Astrocyte of the cerebellum (primary cell): Measurements from ENCODE around the gene SGCA.

ENCODE experiments used
- DNase-seq: peaks from one replicate; pipeline ENCODE4 v3.0.0-alpha.2; 2011; ENCODE audit warnings: low read depth
- H3K4me3 ChIP-seq: 2 replicates; pipeline ENCODE4 v1.5.1; 2011; ENCODE audit warnings: mild to moderate bottlenecking, low read depth, low read length, moderate library complexity
- in situ Hi-C: cut with HindIII; loops from 2 replicates; pipeline ENCODE4 v1.10.0; 2017; ENCODE audit warnings: low sequenced_read_pairs
- TF ChIP-seq, protein P1 (sequence below): IDR thresholded peaks from 2 replicates; pipeline ENCODE4 v1.5.1; 2012; ENCODE audit warnings: low read length, low read depth, moderate library complexity, mild to moderate bottlenecking; ENCODE audit errors: missing control alignments

The SGCA gene

DNA sequence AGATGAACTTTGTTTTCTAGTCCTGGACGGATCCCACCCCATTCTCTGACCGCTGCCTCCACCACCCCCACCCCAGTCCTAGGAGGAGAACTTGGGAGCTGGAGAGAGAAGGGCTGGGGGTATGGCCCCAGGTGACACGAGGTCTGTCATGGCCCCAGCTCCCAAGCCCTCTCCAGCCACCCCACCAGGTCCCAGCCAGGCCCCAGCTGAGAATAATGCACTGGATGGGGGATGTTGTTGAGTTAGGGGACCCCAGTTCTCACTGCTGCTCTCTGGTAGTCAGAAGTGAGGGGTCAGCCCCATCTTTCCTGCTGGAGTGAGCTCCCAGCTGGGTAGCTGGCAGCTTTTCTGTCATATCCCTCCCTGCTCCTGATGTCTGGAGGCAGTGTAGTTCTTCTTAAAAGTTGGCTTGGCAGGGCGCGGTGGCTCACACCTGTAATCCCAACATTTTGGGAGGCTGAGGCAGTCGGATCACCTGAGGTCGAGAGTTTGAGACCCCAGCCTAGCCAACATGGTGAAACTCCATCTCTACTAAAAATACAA lies 40.2 kb downstream of the SGCA start:
- in situ Hi-C loops, result no loop called here
- no peak overlapping the region for H3K4me3 ChIP-seq
- TF ChIP-seq, protein P1, sequence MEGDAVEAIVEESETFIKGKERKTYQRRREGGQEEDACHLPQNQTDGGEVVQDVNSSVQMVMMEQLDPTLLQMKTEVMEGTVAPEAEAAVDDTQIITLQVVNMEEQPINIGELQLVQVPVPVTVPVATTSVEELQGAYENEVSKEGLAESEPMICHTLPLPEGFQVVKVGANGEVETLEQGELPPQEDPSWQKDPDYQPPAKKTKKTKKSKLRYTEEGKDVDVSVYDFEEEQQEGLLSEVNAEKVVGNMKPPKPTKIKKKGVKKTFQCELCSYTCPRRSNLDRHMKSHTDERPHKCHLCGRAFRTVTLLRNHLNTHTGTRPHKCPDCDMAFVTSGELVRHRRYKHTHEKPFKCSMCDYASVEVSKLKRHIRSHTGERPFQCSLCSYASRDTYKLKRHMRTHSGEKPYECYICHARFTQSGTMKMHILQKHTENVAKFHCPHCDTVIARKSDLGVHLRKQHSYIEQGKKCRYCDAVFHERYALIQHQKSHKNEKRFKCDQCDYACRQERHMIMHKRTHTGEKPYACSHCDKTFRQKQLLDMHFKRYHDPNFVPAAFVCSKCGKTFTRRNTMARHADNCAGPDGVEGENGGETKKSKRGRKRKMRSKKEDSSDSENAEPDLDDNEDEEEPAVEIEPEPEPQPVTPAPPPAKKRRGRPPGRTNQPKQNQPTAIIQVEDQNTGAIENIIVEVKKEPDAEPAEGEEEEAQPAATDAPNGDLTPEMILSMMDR, result no peak
- DNase-seq, result no peak

DNA sequence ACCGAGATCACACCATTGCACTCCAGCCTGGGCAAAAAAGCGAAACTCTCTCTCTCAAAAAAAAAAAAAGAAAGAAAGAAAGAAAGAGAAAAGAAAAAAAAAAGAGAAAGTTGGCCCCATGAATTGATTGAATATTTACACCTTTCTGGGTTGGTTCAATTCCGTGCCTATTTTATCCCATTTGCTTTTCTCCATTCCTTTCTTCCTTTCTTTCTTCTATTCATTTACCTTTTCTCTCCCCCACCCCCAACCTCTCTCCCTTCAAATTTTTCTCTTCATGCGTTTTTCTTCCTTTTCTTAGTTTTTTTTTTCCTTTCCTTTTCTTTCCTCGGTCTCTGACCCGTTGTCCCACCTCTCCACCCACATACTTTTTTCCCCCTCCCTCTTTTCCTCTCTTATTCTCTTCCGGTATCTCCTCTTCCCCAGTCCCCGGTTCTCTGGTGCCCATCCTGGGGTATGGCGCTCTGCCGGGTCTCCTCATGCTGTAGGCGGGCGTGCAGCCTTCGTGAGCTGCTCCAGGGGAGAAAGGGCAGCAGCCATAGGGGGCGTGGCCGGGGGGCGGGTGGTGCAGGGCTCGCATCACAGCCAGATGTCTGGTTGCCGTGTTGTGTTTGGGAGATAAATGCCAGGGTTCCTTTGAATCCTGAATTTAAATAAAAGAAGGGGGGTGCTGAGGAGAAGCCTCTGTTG lies 40.9 kb downstream of the SGCA start:
- no peak for DNase-seq
- TF ChIP-seq, protein P1, result no peak
- in situ Hi-C loops, result no loop called here
- no peak overlapping the region for H3K4me3 ChIP-seq

DNA sequence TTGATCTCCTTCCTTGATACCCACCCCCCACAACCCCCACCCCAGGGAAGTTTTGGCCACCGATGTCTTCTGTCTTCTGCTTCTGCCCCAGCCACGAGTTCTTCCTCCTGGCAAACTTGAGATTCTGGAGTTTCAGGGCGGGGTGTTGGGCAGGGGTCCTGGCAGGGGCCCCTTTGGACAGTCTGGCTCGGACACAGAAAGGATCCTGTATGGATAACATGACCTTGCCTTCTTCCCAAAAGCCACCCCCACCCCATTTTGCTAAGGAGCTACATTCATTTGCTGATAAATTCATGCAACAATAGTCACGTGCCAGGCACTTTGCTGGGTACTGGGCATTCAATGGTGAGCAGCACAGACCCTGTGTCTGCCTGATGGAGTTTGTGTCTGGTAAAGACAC lies 41.5 kb downstream of the SGCA start:
- H3K4me3 ChIP-seq, result no peak overlapping the region
- TF ChIP-seq, protein P1, result no peak
- no peak for DNase-seq
- in situ Hi-C loops, result no loop called here

DNA sequence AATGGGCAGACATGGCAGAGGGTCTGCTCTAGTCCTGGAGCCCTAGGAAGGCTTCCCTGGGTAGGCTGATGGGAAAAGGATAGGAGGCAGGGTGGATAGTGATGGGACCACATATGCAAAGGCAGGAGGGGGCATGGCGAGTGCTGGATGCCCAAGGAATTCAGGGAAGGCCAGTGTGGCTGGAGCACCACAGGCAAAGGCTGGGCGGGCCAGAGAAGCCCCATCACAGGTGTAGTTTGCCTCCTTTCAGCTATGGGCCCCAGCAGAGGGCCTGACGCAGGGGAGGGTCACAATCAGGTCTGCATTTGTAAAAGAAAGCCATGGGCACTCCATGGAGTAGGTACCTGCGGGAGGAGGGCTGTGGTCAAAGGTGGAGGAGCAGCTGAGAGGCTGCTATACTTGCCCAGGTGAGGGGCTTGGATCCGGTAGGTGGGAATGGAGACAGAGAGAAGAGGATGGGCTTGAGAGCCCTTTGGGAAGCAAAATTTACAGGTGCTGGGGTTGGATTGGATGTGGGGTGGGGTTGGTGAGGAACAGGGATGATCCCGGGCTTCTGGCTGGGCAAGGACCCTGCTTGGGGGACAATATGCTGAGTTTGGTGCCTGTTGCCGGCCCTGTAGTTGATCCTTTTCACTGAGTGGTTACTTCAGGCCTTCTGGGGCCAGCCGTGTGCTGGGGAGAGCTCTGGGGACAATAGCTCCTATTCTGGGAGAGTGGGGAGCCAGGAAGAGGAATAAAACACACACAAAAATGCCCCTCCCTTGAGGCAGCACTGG lies 42.2 kb downstream of the SGCA start:
- H3K4me3 ChIP-seq, result no peak overlapping the region
- TF ChIP-seq, protein P1, result no peak
- in situ Hi-C loops, result no loop called here
- DNase-seq, result no peak

DNA sequence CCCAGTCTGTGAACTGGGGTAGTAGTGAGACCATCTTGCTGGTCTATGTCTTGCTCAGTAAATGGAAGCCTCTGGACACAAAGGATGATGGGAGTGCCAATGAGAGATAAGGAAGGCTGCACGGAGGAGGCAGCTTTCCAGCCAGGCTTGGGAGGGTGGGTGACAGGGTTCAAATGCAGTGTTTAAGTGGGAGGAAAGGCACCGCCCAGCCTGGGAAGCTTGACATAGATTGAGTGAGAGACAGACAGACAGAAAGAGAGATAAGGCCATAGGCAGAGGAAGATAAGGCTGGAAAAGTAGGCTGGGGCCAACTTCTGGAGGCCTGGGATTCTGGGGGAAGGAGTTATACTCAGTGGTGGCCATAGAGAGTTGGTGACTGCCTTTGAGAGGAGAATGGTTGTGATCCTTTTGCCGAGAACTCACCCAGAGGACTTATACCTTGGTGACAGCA lies 42.8 kb downstream of the SGCA start:
- DNase-seq, result no peak
- TF ChIP-seq, protein P1, result no peak
- H3K4me3 ChIP-seq, result no peak overlapping the region
- in situ Hi-C loops, result no loop called here

DNA sequence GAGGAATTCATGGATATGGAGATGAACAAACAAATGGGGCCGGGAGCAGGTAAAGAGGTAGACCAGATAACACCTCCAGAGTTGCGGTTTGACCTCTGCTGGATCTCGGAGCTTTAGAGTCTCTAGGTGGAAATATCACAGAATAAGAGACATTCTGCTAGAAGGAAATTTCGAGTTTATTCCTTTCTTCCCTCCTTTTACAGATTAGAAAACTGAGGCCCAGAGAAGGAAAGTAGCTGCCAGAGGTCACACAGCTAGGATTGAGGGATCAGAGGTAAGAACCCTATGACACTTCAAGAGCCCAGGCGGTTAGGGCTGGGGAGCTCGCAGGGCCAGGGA lies 43.3 kb downstream of the SGCA start:
- TF ChIP-seq, protein P1, result no peak
- H3K4me3 ChIP-seq, result no peak overlapping the region

More for the DNA sequence above, 43.3 kb downstream of the SGCA start:
- in situ Hi-C loops, result no loop called here
- DNase-seq, result no peak
